Fibroblast of skin of scalp (primary cell): Measurements from ENCODE around the gene CYP2U1.
A peak's percentile ranks its signal among the peaks of the same experiment; 100 is the strongest.
"Not testable (repeated sequence)": the region's sequence is repeated elsewhere in the genome, so short reads cannot be mapped to it uniquely, and the experiment has no call there.

Source experiments
- DNase-seq: peaks from one replicate; pipeline ENCODE4 v3.0.0-alpha.2; 2013

CYP2U1 gene

DNA sequence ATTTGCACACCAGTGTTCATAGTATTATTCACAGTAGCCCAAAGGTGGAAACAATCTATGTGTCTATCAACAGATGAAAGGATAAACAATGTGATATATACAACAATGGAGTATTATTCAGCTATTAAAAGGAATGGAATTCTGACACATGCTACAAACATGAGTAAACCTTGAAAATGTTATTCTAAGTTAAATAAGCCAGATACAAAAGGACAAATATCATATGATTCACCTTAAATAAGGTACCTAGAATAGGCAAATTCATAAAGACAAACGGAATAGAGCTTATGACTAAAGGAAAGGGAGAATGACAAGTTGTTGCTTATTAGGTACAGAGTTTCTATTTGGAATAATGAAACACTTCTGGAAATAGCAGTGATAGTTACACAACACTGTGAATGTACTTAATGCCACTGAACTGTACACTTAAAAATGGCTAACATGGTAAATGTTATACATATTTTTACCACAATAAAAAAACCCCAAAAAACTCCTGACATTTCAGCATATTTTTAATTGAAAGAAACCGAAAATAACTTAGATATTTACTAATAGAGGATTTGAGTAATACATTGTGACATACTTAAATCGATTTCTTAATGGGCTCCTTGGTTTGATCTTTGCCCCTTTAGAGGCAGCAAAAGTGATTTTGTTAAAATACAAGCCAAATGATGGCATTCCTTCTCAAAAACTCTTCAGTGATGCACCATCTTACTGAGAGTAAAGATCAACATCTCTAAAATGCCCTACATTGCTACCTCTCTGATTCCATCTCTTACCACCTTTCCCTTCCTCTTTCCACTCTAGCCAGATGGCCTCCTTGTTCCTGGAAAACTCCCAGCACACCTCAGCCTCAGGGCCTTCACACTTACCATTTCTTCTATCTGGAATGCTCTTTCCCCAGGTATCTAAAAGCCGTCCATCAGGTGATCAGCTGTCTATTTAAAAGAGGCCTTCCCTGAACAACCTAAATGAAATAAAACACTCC, 8.6 kb upstream of the CYP2U1 start:
- DNase-seq, result no peak

DNA sequence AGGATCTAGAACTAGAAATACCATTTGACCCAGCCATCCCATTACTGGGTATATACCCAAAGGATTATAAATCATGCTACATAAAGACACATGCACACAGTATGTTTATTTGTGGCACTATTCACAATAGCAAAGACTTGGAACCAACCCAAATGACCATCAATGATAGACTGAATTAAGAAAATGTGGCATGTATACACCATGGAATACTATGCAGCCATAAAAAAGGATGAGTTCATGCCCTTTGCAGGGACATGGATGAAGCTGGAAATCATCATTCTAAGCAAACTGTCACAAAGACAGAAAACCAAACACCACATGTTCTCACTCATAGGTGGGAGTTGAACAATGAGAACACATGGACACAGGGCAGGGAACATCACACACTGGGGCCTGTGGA, 5.6 kb upstream of the CYP2U1 start:
- not testable (repeated sequence) for DNase-seq

DNA sequence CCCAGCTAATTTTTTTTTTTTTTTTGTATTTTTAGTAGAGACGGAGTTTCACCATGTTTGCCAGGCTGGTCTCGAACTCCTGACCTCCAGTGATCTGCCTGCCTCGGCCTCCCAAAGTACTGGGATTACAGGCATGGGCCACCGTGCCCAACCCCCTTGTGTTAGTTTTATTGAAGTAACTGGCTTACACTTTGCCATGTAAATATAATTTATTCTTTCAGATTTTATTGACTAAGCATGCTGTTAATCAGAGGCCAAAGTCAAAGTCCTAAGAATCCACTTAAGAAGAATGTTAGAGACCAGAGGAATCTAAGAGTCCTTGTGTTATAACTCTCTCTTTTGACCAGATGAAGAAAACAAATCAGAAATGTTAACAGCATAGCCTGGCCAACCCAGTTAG, 4.5 kb upstream of the CYP2U1 start:
- DNase-seq, result not testable (repeated sequence)

DNA sequence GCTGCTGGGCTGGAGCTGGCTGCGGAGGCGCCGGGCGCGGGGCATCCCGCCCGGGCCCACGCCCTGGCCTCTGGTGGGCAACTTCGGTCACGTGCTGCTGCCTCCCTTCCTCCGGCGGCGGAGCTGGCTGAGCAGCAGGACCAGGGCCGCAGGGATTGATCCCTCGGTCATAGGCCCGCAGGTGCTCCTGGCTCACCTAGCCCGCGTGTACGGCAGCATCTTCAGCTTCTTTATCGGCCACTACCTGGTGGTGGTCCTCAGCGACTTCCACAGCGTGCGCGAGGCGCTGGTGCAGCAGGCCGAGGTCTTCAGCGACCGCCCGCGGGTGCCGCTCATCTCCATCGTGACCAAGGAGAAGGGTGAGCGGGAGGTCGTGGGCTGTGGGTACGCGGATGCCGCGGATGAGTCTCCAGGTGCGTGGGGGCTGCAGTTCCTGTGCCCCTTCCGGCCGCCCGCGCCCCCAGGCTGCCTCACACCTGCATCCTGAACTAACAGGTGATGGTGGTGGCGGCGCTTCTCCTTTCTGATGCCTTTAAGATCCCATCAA, 499 bp downstream of the CYP2U1 start:
- no peak for DNase-seq

DNA sequence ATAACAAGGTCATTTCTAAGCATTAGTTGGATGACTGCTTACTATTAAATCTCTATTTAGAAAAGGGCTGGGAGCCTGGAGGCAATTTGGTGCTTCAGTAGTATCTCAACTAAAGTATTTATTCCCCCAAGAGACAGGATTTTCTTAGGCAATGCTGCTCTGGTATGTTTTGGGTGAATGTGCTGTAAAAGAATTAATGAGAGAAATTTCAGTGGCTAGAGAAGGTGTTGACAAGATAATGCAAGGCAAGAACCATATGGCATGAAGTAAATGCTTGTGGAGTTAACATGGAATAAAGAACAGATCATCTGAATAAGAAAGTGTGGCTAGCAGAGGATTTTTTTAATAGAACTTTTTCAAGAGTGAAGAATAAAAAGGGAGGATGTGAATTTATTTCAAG, 3.9 kb downstream of the CYP2U1 start:
- peak; percentile 53 for DNase-seq

DNA sequence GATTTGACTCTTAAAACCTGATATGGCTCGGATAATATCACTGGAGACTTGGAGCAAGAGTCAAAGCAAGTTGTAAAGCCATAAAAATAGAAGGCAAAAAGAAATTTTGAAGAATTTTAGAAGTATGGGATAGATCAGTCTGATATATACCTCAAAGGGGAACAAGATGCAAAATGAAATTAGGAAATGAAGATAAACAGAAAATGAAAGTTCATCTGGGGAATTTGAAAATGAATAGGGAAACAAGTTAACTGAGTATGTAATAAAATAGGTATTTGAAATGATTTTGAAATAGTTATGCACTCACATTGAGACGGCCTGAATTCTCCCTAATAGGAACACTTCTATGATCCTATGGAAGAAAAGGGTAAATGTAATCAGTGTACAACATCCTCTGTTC, 5.7 kb downstream of the CYP2U1 start:
- DNase-seq, result no peak

DNA sequence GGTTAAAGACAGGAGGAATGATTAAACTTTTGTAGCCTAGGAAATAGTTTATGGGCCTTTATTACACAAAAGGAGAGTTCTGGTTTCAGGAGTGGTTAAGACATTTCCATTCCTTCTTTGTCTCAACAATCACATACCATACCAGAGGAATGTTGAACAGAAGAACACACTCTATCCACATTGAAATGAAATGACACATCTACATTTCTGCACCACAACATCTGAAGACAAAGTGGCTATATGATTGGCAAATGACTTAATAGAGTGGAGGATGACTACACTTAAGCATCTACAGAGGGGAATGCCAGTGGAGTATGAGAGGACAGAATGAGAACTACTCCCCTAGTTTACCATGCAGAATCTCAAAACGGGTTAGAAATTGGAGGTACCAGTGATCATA, 8.0 kb downstream of the CYP2U1 start:
- peak; percentile 70 for DNase-seq

DNA sequence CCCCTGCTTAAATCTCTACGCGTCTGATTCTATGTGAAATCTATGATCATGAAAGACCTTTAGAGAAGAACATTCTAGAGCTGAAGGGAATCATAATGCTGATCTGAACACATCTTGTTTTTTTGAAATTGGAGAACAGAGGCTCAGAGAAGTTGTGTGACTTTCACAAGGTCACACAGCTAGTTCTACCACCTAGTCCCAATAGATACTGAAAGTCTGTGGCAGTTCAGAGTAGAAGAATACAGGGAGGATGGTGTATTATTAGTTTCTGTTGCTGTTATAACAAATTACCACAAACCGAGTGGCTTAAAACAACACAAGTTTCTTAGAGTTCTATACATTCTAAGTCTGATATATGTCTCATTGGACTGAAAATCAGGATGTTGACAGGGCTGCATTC, 14.5 kb downstream of the CYP2U1 start:
- no peak for DNase-seq

DNA sequence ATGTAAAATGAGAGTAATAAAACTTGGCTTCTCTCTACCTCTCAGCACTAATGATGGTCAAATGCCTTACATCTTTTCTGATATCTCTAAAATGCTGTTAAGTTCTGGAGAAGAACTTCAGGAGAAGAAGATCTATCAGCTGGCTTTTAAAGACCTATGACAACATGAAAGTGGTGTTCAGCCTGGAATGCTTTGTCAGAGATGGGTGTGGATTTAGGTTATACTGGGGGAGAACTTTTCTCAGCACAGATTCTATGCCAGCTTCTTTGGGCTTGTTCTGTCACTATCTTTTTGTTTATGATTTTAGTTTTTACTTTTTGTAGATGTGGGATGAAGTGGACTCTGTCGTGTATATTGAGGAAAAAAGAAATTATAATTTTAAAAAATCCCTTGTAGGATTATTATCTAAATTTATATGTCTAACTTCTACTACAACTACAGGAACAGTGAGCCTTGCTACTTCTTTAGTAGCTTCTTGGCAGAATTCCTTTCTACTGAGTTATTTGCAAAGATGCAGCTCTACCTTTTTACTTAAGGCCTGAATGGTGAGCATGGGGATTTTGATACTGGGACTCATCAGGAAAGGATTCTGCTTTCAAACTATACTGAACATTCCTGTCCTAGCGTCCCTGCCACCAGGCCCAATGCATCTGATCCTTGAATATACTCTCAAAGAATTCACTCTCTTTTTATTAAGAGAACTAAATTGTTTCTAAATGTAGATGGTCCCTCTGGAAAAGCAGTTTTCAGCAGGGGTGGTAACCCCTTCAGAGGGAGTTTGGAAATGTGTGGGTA, 19.6 kb downstream of the CYP2U1 start:
- no peak for DNase-seq

DNA sequence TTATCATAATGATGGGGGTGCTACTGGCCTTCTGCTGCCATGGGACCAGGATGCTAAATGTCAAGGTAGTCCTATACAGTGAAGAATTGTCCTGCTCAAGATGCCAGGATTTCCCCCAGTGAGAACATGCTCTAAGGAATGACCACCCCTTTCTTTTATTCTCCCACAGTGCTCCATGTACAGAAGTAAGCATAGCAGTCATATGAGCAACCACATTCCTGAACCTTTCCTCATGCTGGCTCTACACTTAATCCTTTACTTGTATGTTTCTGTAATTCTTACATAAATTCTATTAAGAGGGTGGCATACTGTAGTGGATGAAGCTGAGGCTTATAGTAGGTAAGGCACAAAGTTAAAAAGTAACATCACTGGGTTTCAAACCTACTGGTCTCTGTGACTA, 20.2 kb downstream of the CYP2U1 start:
- peak; percentile 88 for DNase-seq

DNA sequence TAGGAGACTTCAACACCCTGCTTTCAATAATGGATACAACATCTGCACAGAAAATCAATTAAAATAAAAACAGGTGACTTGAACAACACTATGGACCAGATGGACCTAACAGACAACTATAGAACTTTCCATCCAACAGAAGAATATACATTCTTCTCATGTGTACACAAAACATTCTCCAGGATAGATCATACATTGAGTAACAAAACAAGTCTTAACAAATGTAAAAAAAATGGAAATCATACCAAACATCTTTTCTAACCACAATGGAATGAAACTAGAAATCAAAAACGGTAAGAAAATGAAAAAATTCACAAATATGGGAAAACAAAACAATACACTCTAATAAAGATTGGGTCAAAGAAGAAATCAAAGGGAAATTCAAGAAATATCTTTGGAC, 24.7 kb downstream of the CYP2U1 start:
- DNase-seq, result peak; percentile 39

DNA sequence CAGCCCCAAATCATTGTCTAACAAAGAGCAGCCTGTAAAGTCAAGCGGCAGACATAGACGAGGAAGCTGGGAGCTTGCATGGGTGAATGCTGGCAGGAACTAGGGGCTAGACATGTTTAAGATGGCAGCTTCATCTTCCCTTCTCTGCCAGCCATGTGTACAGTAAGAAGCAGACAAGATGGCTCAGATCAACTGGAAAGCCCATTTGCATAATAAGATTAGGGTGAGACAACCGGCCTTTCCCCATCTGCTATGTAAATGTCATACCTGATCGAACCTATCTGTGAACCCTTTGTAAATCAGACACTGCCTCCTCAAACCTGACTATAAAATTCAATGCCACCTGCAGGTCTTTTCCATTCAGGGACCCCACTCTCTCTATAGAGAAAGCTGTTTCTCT, 35.6 kb downstream of the CYP2U1 start:
- DNase-seq, result no peak

DNA sequence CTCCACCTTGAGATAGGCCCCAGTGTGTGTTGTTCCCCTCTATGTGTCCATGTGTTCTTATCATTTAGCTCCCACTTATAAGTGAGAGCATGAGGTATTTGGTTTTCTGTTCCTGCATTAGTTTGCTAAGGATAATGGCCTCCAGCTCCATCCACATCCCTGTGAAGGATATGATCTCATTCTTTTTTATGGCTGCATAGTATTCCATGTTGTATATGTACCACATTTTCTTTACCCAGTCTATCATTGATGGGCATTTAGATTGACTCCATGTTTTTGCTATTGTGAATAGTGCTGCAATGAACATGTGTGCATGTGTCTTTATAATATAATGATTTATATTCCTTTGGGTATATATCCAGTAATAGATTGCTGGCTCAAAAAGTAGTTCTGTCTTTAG, 36.2 kb downstream of the CYP2U1 start:
- DNase-seq, result not testable (repeated sequence)

DNA sequence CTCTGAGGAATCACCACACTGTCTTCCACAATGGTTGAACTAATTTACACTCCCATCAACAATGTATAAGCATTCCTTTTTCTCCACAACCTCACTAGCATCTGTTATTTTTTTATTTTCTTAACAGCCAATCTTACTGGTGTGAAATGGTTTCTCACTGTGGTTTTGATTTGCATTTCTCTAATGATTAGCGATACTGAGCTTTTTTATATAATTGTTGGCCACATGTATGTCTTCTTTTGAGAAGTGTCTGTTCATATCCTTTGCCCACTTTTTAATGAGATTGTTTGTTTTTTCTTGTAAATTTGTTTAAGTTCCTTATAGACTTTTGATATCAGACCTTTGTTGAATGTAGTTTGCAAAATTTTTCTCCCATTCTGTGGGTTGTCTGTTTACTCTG, 36.6 kb downstream of the CYP2U1 start:
- not testable (repeated sequence) for DNase-seq

DNA sequence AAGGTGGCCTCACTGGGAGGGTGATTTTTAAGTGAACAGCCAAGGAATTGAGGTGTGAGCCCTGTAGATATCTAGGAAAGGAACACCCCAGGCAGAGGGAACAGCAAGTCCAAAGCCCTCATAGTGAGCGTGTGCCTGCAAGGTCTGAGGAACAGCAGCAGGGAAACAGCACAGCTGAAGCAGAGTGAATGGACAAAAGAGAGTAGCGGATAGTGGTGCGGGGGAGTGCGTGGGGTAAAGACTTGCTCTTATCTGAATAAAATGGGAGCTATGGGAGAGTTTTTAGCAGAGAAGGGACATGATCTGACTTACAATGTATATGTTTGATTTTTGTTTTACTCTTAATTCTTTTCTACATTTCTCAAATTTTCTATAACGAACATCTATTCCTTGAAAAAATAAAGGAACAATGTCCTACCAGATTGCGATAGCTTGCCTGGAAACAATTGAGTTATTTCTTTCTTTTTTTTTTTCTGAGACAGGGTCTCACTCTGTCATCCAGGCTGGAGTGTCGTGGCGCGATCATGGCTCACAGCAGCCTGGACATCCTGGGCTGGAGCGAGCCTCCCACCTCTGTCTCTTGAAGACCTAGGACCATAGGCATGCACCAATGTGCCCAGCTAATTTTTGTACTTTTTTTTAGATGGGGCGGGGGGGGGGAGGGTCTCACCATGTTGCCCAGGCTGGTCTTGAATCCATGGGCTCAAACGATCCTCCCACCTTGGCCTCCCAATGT, 38.9 kb downstream of the CYP2U1 start:
- DNase-seq, result no peak

DNA sequence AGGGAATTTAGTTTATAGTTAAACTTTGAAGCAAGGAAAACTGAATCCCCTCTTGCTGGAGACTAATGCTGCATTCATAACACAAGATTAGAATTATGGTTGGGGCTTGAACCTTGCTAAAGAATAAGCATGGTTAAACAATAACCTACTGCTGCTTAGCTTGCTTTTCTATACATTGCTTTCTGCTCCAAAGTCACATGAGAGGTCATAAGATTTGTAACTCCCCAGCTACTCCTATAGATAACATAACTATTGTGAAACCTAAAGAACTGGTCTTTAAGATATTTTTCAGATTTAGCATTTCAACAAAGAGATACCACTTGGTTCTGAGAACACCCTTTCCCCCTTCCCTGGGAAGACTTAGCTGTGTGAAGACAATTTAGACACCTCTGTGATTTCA, 41.3 kb downstream of the CYP2U1 start:
- DNase-seq, result no peak

DNA sequence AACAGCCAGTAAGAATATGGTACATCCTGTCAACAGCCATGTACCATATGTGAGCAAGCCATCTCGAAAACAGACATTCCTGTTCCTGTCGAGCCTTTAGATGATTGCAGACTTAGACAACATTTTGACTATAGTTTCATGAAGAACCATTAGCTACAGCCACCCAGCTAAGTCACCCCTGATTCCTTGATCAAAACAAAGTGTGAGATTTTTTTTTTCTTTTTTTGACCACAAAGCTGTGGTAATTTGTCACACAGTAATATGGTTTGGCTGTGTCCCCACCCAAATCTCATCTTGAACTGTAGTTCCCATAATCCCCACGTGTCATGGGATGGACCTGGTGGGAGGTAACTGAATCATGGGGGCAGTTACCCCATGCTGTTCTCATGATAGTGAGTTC, 43.2 kb downstream of the CYP2U1 start:
- no peak for DNase-seq

DNA sequence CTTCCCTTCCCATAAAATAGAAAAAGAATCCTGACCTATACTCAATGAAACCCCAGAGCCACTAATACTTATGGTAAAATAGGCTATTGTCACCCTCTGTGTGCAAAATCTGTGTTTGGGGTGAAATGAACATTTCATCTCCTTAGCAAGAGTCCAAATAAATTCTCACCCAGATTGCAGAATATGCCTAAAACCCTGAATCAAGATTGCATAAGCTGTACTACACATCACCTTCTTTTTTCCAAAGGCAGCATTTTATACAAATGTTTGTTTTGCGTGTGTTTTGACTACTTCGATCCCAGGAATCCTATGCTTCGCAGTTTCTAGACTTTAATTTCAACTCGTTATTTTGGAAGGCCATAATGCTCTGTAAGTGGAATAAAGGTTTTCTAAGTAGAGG, 46.1 kb downstream of the CYP2U1 start:
- no peak for DNase-seq

DNA sequence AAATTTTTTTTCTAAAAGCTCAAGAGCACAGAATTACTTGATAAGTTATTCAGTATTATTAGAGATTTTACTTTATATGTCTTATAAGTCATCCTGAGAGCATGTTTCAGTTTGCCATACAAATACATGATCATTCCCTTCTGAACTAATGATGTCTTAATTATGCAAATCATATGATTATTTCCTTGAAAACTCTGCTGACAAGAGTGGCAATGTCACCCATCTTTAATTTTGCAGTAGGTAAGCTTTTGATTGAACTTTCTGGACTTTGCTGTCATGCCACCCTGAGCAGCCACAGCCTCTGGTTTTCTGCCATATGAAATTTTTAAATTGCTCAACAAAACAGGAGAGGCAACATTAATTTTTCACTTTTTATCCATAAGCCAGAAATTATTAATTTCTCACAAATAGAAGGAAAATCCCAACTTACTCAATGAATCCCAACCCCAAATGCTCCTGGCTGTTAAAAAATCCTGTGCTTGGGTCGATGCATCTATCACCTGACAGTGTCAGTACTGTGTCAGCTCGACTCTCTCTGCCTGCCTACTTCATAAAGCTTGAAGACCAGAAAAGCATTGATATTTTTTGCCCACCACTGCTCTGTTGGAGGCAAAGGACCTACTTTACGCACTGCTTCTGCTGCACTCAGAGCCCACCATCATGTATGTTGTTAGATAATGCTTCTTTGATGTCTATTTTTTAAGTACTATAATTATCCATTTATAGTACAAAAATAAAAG, 46.8 kb downstream of the CYP2U1 start:
- DNase-seq, result no peak

DNA sequence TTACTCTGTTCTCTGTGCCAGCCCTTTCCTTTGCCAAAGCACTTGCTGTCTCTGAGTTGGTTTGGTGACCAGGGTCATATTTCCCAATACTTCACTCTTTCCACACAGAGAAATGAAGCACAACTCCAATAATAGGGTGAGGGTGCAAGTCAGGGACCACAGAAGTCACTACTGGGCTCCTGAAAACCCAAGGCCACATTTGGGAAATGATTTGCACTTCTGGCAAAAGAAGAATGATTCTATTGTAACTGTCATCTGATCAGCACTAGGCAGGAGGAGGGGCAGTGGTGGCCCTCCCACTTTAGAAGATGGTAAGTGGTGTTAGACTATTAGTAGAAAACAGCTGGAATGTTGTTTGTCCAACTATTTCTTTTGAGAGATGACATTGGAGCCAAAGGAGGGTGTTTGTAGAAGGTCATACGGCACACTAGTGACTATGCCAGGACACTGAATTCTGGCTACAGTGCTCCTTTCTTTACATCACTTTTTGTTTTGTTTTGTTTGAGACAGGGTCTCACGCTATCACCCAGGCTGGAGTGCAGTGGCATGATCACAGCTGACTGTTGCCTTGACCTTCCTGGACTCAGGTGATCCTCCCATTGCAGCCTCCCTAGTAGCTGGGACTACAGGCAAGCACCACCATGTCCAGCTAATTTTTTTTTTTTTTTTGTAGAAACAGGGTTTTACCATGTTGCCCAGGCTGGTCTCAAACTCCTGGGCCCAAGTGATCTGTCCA, 47.5 kb downstream of the CYP2U1 start:
- no peak for DNase-seq
